Esophagus squamous epithelium (tissue), 4 donors: Measurements from ENCODE around the gene SYT6.

Experiments
- CTCF ChIP-seq, 6 experiments: fragments of 450-650 bp in 4 of 6; fragments of 200-600 bp in 2 of 6; sonication (generic) in 2 of 6; IDR thresholded peaks; one replicate each; pipeline ENCODE4 v1.5.1; 2016 to 2019; ENCODE audit warnings: antibody characterized with exemption in 6 of 6, mild to moderate bottlenecking in 4 of 6, moderate library complexity in 4 of 6
- POLR2A ChIP-seq, 4 donors: fragments of 450-650 bp; IDR thresholded peaks; one replicate each; pipeline ENCODE4 v1.6.1; 2017; ENCODE audit warnings: antibody characterized with exemption in 4 of 4, mild to moderate bottlenecking in 4 of 4, moderate library complexity in 3 of 4

GRCh38 chr1:114164840-114165543, 11.3 kb upstream of the SYT6 start:
- TF ChIP-seq CTCF (IDR thresholded peaks at IDR 0.05) (no peak), POLR2A (IDR thresholded peaks at IDR 0.05) (no peak)
